ENCODE data around the gene CRABP2. TPM values are rescaled to one million over a fixed set of nuclear protein-coding genes. Genes with fewer than 3 reads are reported as not detected.

Gene CRABP2
- total RNA-seq, 2 experiments from 2014 or later = 0.78 to 0.90 TPM

DNA sequence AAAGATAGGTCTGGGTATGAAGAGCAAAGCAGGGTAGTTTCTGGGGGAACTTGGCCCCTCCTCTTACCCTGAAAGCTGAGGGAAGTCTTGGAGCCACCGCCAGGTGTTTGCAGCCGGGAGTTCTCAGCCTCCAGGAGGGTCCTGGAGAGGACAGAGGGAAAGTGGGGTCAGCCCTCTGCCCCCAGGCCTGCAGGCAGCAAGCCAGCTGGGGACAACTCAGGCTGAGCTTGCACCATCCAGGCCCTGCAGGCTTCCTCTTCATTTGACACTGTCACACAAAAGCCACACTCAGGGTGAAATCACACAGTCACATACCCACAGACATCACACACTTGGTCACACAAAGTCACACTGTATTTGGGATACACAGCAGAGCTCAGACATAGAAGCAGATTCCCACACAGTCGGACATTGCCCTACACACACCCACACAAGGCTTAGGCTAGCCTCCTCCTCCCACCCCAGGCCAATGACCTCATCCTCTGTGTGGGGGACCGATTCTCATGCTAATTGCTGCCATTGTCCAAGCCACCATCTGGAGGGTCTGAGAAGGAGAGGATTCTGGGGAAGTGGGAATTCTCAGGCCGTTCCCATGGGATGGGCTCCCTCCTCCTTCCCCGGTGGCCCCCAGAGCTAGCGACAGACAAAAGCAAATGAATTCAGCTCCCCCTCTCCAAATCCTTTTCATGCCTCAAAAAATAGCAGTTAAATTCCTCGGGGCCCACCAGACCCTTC, 31.8 kb downstream of the CRABP2 start:
- Mint-ChIP-seq H3K4me1 (ENCODE audit: low read depth) (peaks cover 14% of the 10 kb centered on the region), H3K27ac (no peak overlapping the region), H3K27me3 (peaks cover 39% of the 10 kb centered on the region), H3K4me3 (no peak overlapping the region), H3K36me3 (ENCODE audit: low read depth) (no peaks in the 10 kb centered on the region), H3K9me3 (no peaks in the 10 kb centered on the region)
- ATAC-seq = no peak
- CTCF ChIA-PET = interaction anchor here (0.7 to 3.2 kb wide), 4 partner anchors 12 to 92 kb away, joined by 3 to 16 read pairs (median 4); no protein-coding TSS in a partner anchor
- TF ChIP-seq, protein P1, sequence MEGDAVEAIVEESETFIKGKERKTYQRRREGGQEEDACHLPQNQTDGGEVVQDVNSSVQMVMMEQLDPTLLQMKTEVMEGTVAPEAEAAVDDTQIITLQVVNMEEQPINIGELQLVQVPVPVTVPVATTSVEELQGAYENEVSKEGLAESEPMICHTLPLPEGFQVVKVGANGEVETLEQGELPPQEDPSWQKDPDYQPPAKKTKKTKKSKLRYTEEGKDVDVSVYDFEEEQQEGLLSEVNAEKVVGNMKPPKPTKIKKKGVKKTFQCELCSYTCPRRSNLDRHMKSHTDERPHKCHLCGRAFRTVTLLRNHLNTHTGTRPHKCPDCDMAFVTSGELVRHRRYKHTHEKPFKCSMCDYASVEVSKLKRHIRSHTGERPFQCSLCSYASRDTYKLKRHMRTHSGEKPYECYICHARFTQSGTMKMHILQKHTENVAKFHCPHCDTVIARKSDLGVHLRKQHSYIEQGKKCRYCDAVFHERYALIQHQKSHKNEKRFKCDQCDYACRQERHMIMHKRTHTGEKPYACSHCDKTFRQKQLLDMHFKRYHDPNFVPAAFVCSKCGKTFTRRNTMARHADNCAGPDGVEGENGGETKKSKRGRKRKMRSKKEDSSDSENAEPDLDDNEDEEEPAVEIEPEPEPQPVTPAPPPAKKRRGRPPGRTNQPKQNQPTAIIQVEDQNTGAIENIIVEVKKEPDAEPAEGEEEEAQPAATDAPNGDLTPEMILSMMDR (IDR thresholded peaks at IDR 0.05) = no peak
- POLR2A ChIA-PET = interaction anchor here (1.4 to 2.8 kb wide), 2 partner anchors 12 to 14 kb away, joined by 3 to 12 read pairs; no protein-coding TSS in a partner anchor
- no peak for DNase-seq
- intact Hi-C loops (cut with micrococcal nuclease) = no loop called here

DNA sequence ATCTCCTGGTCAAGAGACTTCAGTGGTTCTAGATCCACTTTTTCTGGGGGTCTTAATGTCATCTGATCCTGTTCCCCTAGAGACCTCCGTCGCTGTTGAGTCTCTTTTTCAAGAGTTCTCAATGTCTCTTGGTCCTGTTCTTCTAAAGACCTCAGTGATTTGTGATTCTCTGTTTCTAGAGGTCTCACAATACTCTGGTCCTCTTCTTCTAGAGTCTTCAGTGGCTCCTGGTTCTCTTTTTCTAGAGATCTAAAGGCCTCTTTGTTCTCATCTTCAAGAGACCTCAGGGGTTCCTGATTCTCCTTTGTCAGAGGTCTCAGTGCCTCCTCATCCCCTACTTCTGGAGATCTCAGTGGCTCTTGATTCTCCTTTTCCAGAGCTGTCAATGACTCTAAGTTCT, 33.6 kb downstream of the CRABP2 start:
- Mint-ChIP-seq H3K4me1 (ENCODE audit: low read depth) (no peaks in the 10 kb centered on the region), H3K27me3 (peaks cover 22% of the 10 kb centered on the region), H3K4me3 (no peak overlapping the region), H3K9me3 (no peaks in the 10 kb centered on the region), H3K27ac (no peak overlapping the region), H3K36me3 (ENCODE audit: low read depth) (no peaks in the 10 kb centered on the region)
- ATAC-seq (no peak), DNase-seq (no peak)
- intact Hi-C loops (cut with micrococcal nuclease) = no loop called here
- TF ChIP-seq, protein P1 (IDR thresholded peaks at IDR 0.05) = no peak
- ChIA-PET CTCF (interaction anchor here (1.5 to 3.2 kb wide), 3 partner anchors 11 to 55 kb away, joined by 7 to 16 read pairs (median 8); no protein-coding TSS in a partner anchor), POLR2A (interaction anchor here (0.8 kb wide), 1 partner anchor 11 kb away, joined by 4 read pairs; no protein-coding TSS in a partner anchor)

DNA sequence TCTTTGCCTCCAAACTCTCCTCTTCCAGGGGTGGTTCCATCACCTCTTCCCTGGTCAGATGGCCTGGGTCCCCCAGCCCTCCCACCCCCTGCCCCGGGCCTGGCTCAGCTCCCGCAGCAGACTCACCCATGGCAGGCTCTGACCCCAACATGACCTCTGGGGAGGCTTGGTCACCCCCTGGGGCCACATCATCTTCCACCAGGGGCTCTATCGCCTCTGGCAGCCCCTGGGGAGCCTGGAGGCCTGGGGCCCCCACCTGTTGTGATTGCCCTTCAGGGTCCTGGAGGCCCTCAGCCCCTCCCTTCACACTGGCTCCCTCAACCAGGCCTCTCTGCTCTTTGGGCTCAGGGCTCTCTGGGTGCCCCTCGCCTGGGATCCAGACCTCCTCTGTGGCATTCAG, 34.6 kb downstream of the CRABP2 start:
- TF ChIP-seq, protein P1 (IDR thresholded peaks at IDR 0.05) = no peak
- Mint-ChIP-seq H3K27ac (no peak overlapping the region), H3K4me1 (ENCODE audit: low read depth) (no peaks in the 10 kb centered on the region), H3K4me3 (no peak overlapping the region), H3K36me3 (ENCODE audit: low read depth) (no peaks in the 10 kb centered on the region), H3K27me3 (peaks cover 17% of the 10 kb centered on the region), H3K9me3 (no peaks in the 10 kb centered on the region)
- intact Hi-C loops (cut with micrococcal nuclease) = no loop called here
- ChIA-PET CTCF (interaction anchor here (0.9 to 1.5 kb wide), 3 partner anchors 19 to 44 kb away, joined by 3 to 8 read pairs (median 5); no protein-coding TSS in a partner anchor), POLR2A (interaction anchor here (1.3 kb wide), 1 partner anchor 13 kb away, joined by 3 read pairs; no protein-coding TSS in a partner anchor)
- ATAC-seq = no peak
- DNase-seq = no peak

DNA sequence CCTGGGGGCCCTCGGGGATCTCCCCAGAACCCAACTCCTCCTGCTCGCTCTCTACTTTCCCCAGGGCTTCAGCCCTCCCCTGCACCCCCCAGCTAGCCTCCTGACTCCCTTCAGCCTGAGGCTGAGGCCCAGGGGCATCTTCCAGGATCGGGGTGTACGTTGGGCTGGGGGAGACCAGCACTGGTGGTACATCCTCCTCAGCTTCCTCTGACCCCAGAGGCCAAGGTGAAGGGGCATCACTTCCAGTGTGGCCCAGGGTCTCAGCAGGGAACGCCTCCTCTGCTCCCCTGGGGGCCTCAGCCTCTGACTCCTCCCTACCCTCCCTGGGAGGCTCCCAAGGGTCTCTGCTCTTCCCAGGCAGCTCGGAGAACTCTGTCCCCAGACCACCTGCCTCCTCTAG, 35.0 kb downstream of the CRABP2 start:
- Mint-ChIP-seq H3K4me3 (no peak overlapping the region), H3K9me3 (no peaks in the 10 kb centered on the region), H3K36me3 (ENCODE audit: low read depth) (no peaks in the 10 kb centered on the region), H3K27me3 (peaks cover 16% of the 10 kb centered on the region), H3K27ac (no peak overlapping the region), H3K4me1 (ENCODE audit: low read depth) (no peaks in the 10 kb centered on the region)
- DNase-seq (no peak), ATAC-seq (no peak)
- CTCF ChIA-PET = interaction anchor here (0.9 to 1.0 kb wide), 2 partner anchors 19 to 44 kb away, joined by 3 to 5 read pairs; no protein-coding TSS in a partner anchor
- intact Hi-C loops (cut with micrococcal nuclease) = no loop called here
- POLR2A ChIA-PET = interaction anchor here (1.3 kb wide), 1 partner anchor 14 kb away, joined by 3 read pairs; no protein-coding TSS in a partner anchor
- TF ChIP-seq, protein P1 (IDR thresholded peaks at IDR 0.05) = no peak

DNA sequence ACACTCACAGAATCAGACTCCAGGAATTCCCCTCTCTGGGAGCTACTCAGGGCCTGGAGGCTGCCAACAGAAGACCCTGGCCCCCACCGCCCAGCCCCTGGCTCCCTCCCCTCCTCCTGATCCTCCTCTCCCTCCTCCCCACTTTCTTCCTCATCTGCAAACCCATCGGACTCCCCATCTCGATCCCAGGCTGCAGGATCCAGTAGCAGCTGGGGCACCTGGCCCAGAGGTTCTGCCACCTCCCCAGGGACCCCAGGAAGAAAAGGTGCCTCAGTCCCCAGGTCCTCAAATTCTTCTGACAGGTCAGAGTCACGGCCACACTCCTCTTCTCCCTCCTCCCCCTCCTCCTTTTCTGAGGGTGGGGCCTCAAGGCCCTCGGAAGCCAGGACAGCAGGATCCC, 35.6 kb downstream of the CRABP2 start:
- no peak overlapping the region for H3K4me3 Mint-ChIP-seq
- POLR2A ChIA-PET = interaction anchor here (1.3 kb wide), 1 partner anchor 14 kb away, joined by 3 read pairs; no protein-coding TSS in a partner anchor
- ATAC-seq (no peak), DNase-seq (no peak)
- H3K4me1 Mint-ChIP-seq (ENCODE audit: low read depth) = no peaks in the 10 kb centered on the region
- no peak overlapping the region for H3K27ac Mint-ChIP-seq
- H3K36me3 Mint-ChIP-seq (ENCODE audit: low read depth) = no peaks in the 10 kb centered on the region
- TF ChIP-seq, protein P1 (IDR thresholded peaks at IDR 0.05) = no peak
- CTCF ChIA-PET = interaction anchor here (0.9 to 1.0 kb wide), 2 partner anchors 20 to 43 kb away, joined by 3 to 5 read pairs; no protein-coding TSS in a partner anchor
- peaks cover 10% of the 10 kb centered on the region for H3K27me3 Mint-ChIP-seq
- no peaks in the 10 kb centered on the region for H3K9me3 Mint-ChIP-seq
- intact Hi-C loops (cut with micrococcal nuclease) = no loop called here
